GM12878 (cell line): ENCODE data around the gene DMD. TPM values are rescaled to one million over a fixed set of nuclear protein-coding genes. Genes with fewer than 3 reads are reported as not detected.

ENCODE experiments used
- ATAC-seq: fragments of 200-7000 bp; cut with Tn5 transposase; 3 replicates; pipeline ENCODE4 v1.9.1; 2020; ENCODE audit warnings: mild to moderate bottlenecking, moderate library complexity
- BruUV-seq: library from RNA; stranded (reverse); fragments of 400-500 nt; replicated peaks from 2 replicates; lab custom pipeline; 2021; lab: Mats Ljungman, UMichigan
- CTCF ChIA-PET: fragments of 300-600 bp; sonication (Branson Sonifier 250); formaldehyde crosslinking; extraction: SDS; loops from one replicate; lab custom pipeline; 2021; ENCODE audit warnings: inconsistent platforms; lab: Yijun Ruan, JAX
- POLR2A ChIA-PET: fragments of 350-600 bp; formaldehyde crosslinking; extraction: SDS; loops from one replicate; lab custom pipeline; 2021; ENCODE audit warnings: inconsistent platforms; lab: Charles Lee
- RAD21 ChIA-PET: fragments of 300-600 bp; sonication (Branson Sonifier 250); formaldehyde crosslinking; loops from one replicate; lab custom pipeline; 2023; ENCODE audit warnings: antibody characterized with exemption; ENCODE audit not compliant: unreplicated experiment; lab: Charles Lee
- SMC1A ChIA-PET: fragments of 300-600 bp; sonication (Branson Sonifier 250); formaldehyde crosslinking; loops from one replicate; lab custom pipeline; 2023; ENCODE audit not compliant: unreplicated experiment, uncharacterized antibody; lab: Charles Lee
- DNase-seq: peaks from one replicate; pipeline ENCODE4 v3.0.0-alpha.2; 2011; ENCODE audit warnings: low read depth, low spot score
- FAIRE-seq: peaks from 3 replicates; lab custom pipeline; 2011; peaks lifted over from hg19 to GRCh38; lab: Jason Lieb, UNC
- H2AFZ ChIP-seq: 2 replicates; pipeline ENCODE4 v1.6.0; 2011; ENCODE audit warnings: low read depth, low read length, control low read depth; ENCODE audit not compliant: control insufficient read depth
- H3K27ac ChIP-seq: 2 replicates; pipeline ENCODE4 v1.5.1; 2011; ENCODE audit warnings: control low read depth; ENCODE audit not compliant: control insufficient read depth, insufficient read depth
- H3K27me3 ChIP-seq, 2 experiments: replicated peaks in 1 of 2; 2 replicates each; pipeline versions ENCODE4 v1.6.0 to v1.6.1; 2011; ENCODE audit warnings: low read length in 1 of 2; ENCODE audit not compliant: control insufficient read depth in 2 of 2, insufficient read depth in 2 of 2
- H3K36me3 ChIP-seq, 2 experiments: 2 replicates each; pipeline ENCODE4 v1.5.1; 2011; ENCODE audit warnings: low read length in 1 of 2; ENCODE audit not compliant: control insufficient read depth in 2 of 2, insufficient read depth in 2 of 2
- H3K4me1 ChIP-seq: 2 replicates; pipeline ENCODE4 v1.6.1; 2011; ENCODE audit warnings: mild to moderate bottlenecking, low read length, moderate library complexity, mixed read lengths; ENCODE audit not compliant: control insufficient read depth, insufficient read depth
- H3K4me2 ChIP-seq: 2 replicates; pipeline ENCODE4 v1.6.0; 2011; ENCODE audit warnings: control low read depth; ENCODE audit not compliant: control insufficient read depth, insufficient read depth
- H3K4me3 ChIP-seq: fragments of 200-600 bp; sonication (generic); 2 replicates; pipeline ENCODE4 v1.5.1; 2016
- H3K79me2 ChIP-seq: 2 replicates; pipeline ENCODE4 v1.6.0; 2011; ENCODE audit warnings: low read length; ENCODE audit not compliant: control insufficient read depth, insufficient read depth
- H3K9ac ChIP-seq: 2 replicates; pipeline ENCODE4 v1.8.0; 2011; ENCODE audit warnings: low read length, control low read depth, mixed read lengths; ENCODE audit not compliant: control insufficient read depth, insufficient read depth
- H3K9me3 ChIP-seq: replicated peaks from 3 replicates; pipeline ENCODE4 v1.5.1; 2011; ENCODE audit warnings: mild to moderate bottlenecking, low read length; ENCODE audit not compliant: control insufficient read depth, insufficient read depth
- H4K20me1 ChIP-seq: 2 replicates; pipeline ENCODE4 v1.6.0; 2011; ENCODE audit not compliant: control insufficient read depth, insufficient read depth
- ATF3 ChIP-seq: IDR thresholded peaks from 2 replicates; pipeline ENCODE4 v1.6.1; 2011; ENCODE audit warnings: low read depth, mild to moderate bottlenecking, low read length, moderate library complexity, borderline replicate concordance; ENCODE audit errors: extremely low read depth
- BHLHE40 ChIP-seq, 2 experiments: fragments of 450-650 bp in 1 of 2; IDR thresholded peaks; 2 replicates each; pipeline ENCODE4 v1.6.1; 2011 to 2017; ENCODE audit warnings: low read depth in 2 of 2, borderline replicate concordance in 1 of 2, improper control_type of control experiment in 1 of 2, low read length in 1 of 2, mild to moderate bottlenecking in 1 of 2
- CEBPB ChIP-seq, 2 experiments: fragments of 150-350 bp in 1 of 2; IDR thresholded peaks; 2 replicates each; pipeline ENCODE4 v1.6.1; 2012 to 2014; ENCODE audit warnings: low read depth in 2 of 2, low read length in 2 of 2, borderline replicate concordance in 1 of 2, inconsistent platforms in 1 of 2
- IRF3 ChIP-seq: fragments of 450-650 bp; IDR thresholded peaks from 2 replicates; pipeline ENCODE4 v1.6.1; 2014; ENCODE audit warnings: mild to moderate bottlenecking
- MEF2A ChIP-seq: IDR thresholded peaks from 2 replicates; pipeline ENCODE4 v1.6.1; 2011; ENCODE audit warnings: low read depth, mild to moderate bottlenecking, low read length, moderate library complexity; ENCODE audit not compliant: insufficient read depth
- MYC ChIP-seq: IDR thresholded peaks from 2 replicates; pipeline ENCODE4 v1.6.1; 2011; ENCODE audit warnings: mild to moderate bottlenecking, low read length, moderate library complexity, inconsistent platforms; ENCODE audit not compliant: insufficient read depth, insufficient replicate concordance, insufficient read length, severe bottlenecking
- NKRF ChIP-seq: fragments of 450-650 bp; conservative IDR thresholded peaks from 2 replicates; pipeline ENCODE4 v1.6.1; 2017; ENCODE audit warnings: mild to moderate bottlenecking, moderate library complexity
- NR2C2 ChIP-seq: IDR thresholded peaks from 2 replicates; pipeline ENCODE4 v1.6.1; 2011; ENCODE audit warnings: borderline replicate concordance, low read depth; ENCODE audit not compliant: control insufficient read depth, insufficient read length
- PAX5 ChIP-seq: IDR thresholded peaks from 2 replicates; pipeline ENCODE4 v1.6.1; 2011; ENCODE audit warnings: low read depth, low read length, borderline replicate concordance
- PAX8 ChIP-seq: fragments of 450-650 bp; IDR thresholded peaks from 2 replicates; pipeline ENCODE4 v1.6.1; 2017; ENCODE audit warnings: mild to moderate bottlenecking, moderate library complexity
- RCOR1 ChIP-seq: conservative IDR thresholded peaks from 2 replicates; pipeline ENCODE4 v1.6.1; 2012; ENCODE audit warnings: low read depth, low read length, improper control_type of control experiment
- STAT1 ChIP-seq: fragments of 450-650 bp; conservative IDR thresholded peaks from 2 replicates; pipeline ENCODE4 v1.6.1; 2014; ENCODE audit warnings: antibody characterized with exemption, mild to moderate bottlenecking
- SUPT20H ChIP-seq: IDR thresholded peaks from 2 replicates; pipeline ENCODE4 v1.6.1; 2011; ENCODE audit warnings: low read depth, mild to moderate bottlenecking, low read length, moderate library complexity, borderline replicate concordance; ENCODE audit not compliant: control insufficient read depth
- USF2 ChIP-seq: IDR thresholded peaks from 2 replicates; pipeline ENCODE4 v1.6.1; 2011; ENCODE audit warnings: low read depth, low read length, improper control_type of control experiment, borderline replicate concordance
- YBX1 ChIP-seq: fragments of 450-650 bp; IDR thresholded peaks from 2 replicates; pipeline ENCODE4 v1.6.1; 2016; ENCODE audit warnings: antibody characterized with exemption
- WGBS: methylation state at CpG from one replicate; pipeline ENCODE4 v1.1.6; 2016; ENCODE audit warnings: low lambda C conversion rate; ENCODE audit not compliant: insufficient replicate concordance, insufficient coverage; ENCODE audit errors: missing lambda C conversion rate; 5-methylcytosine and 5-hydroxymethylcytosine counted together
- in situ Hi-C: fragments of 300-500 bp; cut with MboI; formaldehyde crosslinking; loops from 9 replicates; pipeline ENCODE4 v1.14.3; 2018; ENCODE audit warnings: mixed read lengths
- intact Hi-C: fragments of 100-400 bp; cut with micrococcal nuclease; formaldehyde crosslinking; loops from one replicate; pipeline ENCODE4 v1.14.2; 2022; ENCODE audit not compliant: unreplicated experiment
- polyA plus RNA-seq, 11 experiments: library from polyadenylated mRNA; depleted of rRNA in 4 of 11; unstranded in 6 of 11; stranded (reverse) in 5 of 11; fragments of >200 nt; fragmentation: Nextera tagmentation in 4 of 11; fragmentation: Illumina TruSeq in 1 of 11; extraction: Ambion mirVana in 4 of 11; extraction: Trizol in 1 of 11; gene quantifications; 1 replicate in 1 of 11; 2 replicates in 10 of 11; pipeline versions ENCODE4 v1.2.1 to v1.2.3, GENCODE V29; 2011 to 2016; ENCODE audit warnings: inconsistent platforms in 2 of 11, missing spikeins in 2 of 11, low read depth in 1 of 11
- total RNA-seq, 4 experiments: library from RNA; depleted of rRNA in 3 of 4; stranded (reverse); fragments of >200 nt in 3 of 4; fragmentation: Illumina TruSeq in 1 of 4; extraction: Trizol in 1 of 4; gene quantifications; 2 replicates each; pipeline versions ENCODE4 v1.2.1 to v1.2.3, GENCODE V29; 2013 to 2021

DMD gene
- total and polyA plus RNA-seq, 10 of the 15 experiments (the other 5 are each of a cell fraction or from before 2014, with no cell fraction given), result 1.4 to 24.3 (median 4.3) TPM

GRCh38 chrX:31811106-31811505, 1400.2 kb downstream of the DMD start (continued):
- no peak for TF ChIP-seq CEBPB (IDR thresholded peaks at IDR 0.05; ENCODE audit: borderline replicate concordance in 1 of 2, low read depth in 2 of 2, low read length in 2 of 2)
- TF ChIP-seq USF2, result no peak

GRCh38 chrX:31808357-31808756, 1403.0 kb downstream of the DMD start:
- no peak for DNase-seq
- no peak overlapping the region for H3K9ac ChIP-seq
- no peaks in the 10 kb centered on the region for H3K36me3 ChIP-seq
- H3K27ac ChIP-seq, result no peak overlapping the region
- 0% methylated on average over 2 of the region's 2 CpGs for WGBS
- no peak overlapping the region for H3K4me2 ChIP-seq
- no peaks in the 10 kb centered on the region for H3K9me3 ChIP-seq
- no TSS peak for BruUV-seq
- SMC1A ChIA-PET, result no interaction called here
- no peaks in the 10 kb centered on the region for H3K79me2 ChIP-seq
- no peaks in the 10 kb centered on the region for H4K20me1 ChIP-seq
- H3K4me3 ChIP-seq, result no peak overlapping the region
- no peaks in the 10 kb centered on the region for H3K4me1 ChIP-seq
- intact Hi-C loops, result no loop called here
- H2AFZ ChIP-seq, result no peak overlapping the region
- POLR2A ChIA-PET, result no interaction called here
- ATAC-seq, result no peak
- TF ChIP-seq YBX1 (no peak), PAX8 (no peak), MEF2A (no peak), NR2C2 (no peak), MYC (no peak), BHLHE40 (IDR thresholded peaks at IDR 0.05; ENCODE audit: borderline replicate concordance in 1 of 2, low read depth in 2 of 2, low read length in 1 of 2) (no peak), PAX5 (no peak), SUPT20H (no peak), NKRF (no peak), IRF3 (no peak), STAT1 (no peak), RCOR1 (no peak), ATF3 (no peak)
- TF ChIP-seq, all 136 proteins: peak for 0
- RAD21 ChIA-PET, result no interaction called here
- CTCF ChIA-PET, result interaction anchor here (1.0 kb wide), 1 partner anchor 36 kb away, joined by 3 read pairs; no protein-coding TSS in a partner anchor
- in situ Hi-C loops, result no loop called here
- no peak for FAIRE-seq
- no peaks in the 10 kb centered on the region for H3K27me3 ChIP-seq
